ENCODE measurements around the gene LIG4.

- TF ChIP-seq BRCA1 (IDR thresholded peaks at IDR 0.05) (no peak), BRCA1 (CRISPR knock-in tag; IDR thresholded peaks at IDR 0.05) (no peak), CTCF (IDR thresholded peaks at IDR 0.05 in 2 of 3, conservative IDR thresholded peaks at IDR 0.05 in 1 of 3; ENCODE audit: insufficient read depth in 2 of 3, low read depth in 1 of 3, low read length in 3 of 3) (peak; percentile 25 to 42 (median 41); a peak in 5 of 6 replicates), SMARCB1 (IDR thresholded peaks at IDR 0.05; ENCODE audit: insufficient read length, low read depth) (no peak), ZNF280A (IDR thresholded peaks at IDR 0.05; ENCODE audit: low read depth, partially characterized antibody) (no peak), MAX (CRISPR knock-in tag; IDR thresholded peaks at IDR 0.05) (no peak), SMAD4 (CRISPR knock-in tag; conservative IDR thresholded peaks at IDR 0.05) (no peak), ELF2 (CRISPR knock-in tag; IDR thresholded peaks at IDR 0.05) (no peak), SRF (CRISPR knock-in tag; IDR thresholded peaks at IDR 0.05) (no peak), FOXO4 (CRISPR knock-in tag; IDR thresholded peaks at IDR 0.05) (no peak), PRMT5 (CRISPR knock-in tag; IDR thresholded peaks at IDR 0.05) (no peak), KLF6 (CRISPR knock-in tag; IDR thresholded peaks at IDR 0.05; ENCODE audit: borderline replicate concordance) (no peak), EP300 (IDR thresholded peaks at IDR 0.05; ENCODE audit: low read length) (no peak)
Measured at GRCh38 chr13:108176685-108177274, 38.6 kb downstream of the LIG4 start.
